A204.1 (cell line): Measurements from ENCODE around the gene DUS4L.
A peak's percentile ranks its signal among the peaks of the same experiment; 100 is the strongest.

Source experiments
- FAIRE-seq: peaks from 2 replicates; lab custom pipeline; 2012; peaks lifted over from hg19 to GRCh38; lab: Jason Lieb, UNC

The DUS4L gene

DNA sequence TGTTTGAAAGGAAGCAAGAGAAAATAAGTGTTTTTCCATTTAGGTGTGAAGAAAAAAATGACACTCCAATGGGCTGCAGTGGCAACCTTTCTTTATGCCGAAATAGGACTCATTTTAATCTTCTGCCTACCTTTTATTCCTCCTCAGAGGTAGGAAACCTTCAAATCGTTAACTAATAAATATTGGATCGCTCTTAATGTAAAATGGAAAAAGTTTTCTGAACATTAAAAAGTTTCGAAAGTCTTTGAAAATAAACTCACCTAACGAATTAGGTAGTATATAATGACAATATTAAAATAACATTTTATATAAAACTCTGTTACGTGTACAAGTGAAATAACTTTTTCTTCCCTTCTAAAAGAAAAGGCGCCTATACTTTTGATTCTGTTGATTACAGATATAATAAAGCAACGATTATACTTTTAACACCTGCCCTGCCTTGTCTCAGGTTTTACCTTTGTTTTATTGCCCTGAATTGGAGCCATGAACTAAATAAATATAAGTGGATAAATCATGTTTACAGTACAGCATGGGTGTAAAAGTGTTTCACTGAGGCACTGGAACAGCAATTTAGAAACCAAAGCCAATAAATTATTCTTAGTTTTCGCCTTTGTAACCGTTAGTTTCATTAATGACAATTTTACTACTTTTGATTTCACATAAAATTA is 17.1 kb downstream of the DUS4L start:
- FAIRE-seq, result peak; percentile 6

DNA sequence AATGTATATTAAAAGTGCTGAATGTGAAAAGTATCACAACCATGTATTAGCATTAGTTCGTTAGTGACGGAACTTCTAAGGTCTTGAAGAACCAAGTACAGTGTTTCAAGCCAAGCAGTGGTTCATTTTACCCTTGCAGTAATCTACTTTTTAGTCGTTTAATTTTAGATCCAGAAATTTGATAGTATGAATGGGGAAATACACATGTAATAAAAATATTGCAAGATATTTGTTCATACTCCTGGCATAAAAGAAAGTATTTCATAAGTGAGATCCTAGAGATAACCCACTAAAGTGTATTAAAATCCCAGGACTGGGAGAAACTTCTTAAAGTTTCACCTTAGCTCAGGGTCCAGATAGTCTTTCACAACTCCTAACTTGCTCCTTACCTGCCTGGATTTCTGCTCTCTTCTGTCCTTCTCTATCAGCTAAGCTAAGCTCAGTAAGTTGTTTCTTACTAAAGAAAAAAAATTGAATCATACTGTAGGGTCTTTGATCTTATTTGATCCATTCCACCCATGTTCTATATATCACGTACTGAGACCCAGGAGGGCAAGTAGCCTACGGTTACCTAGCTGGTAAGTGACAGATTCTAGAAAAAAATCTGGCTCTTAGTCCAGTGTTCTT is 17.7 kb downstream of the DUS4L start:
- FAIRE-seq, result no peak

DNA sequence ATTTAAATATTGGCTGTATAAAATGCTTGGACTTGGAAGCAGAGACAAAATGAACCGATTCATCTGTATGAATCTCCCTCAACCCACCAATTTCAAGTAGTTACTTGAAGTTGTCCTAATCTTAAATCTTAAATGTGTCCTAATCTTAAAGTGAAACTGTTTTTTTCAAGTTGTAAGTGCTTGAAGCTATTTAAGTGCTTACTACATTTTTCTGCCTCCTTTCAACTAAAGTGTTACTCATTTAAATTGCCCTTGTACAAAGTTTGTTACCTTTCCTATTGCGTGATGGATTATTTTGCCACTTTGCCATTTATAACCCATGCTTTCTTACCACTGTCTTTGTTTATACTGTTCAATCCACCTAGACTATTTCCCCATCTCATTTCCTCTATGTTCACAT is 19.1 kb downstream of the DUS4L start:
- FAIRE-seq, result no peak

DNA sequence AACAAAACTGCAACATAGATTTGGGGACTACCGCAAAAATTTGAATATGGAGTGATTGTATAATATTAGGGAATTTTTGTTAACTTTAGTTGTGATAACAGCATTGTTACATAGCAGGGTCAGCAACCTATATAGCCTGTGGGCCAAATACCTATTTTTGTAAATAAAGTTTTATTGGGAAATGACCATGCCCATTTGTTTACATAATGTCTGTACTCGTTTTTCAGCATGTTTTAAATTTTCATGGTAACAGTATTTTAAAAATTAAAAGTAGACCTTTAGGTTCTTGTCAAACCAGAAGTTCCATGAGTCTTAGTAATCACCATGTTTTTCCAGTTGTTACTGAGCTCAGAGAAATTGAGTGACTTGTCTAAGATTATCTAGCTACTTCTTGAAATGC is 20.9 kb downstream of the DUS4L start:
- FAIRE-seq, result no peak

DNA sequence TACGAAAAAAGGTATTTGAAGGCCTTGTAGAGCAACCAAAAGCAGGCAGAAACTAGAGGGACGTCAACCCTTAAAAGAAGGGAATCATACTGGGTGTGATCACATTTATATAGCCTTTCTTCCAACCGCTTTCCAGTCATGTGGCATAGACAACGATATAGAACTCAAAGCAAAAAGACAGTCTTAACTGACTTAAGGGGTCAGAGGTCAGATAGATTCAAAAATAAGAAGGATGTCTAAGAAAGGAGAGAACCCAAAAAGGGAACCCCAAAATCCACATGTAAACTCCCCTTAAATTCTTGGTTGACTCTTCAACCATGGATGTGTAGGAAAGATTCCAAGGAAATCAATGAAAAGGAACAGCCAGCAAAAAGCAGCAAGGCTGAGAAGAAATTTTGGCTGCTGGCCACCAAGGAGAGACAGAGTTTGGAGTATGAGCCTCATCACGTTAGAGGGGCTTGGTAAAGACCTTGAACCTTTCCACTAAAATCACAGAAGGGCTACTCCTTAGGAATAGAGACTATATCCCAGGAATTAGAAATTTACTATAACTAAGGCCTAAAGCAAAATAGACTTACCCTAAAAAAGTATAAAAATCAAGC is 24.9 kb downstream of the DUS4L start:
- no peak for FAIRE-seq

DNA sequence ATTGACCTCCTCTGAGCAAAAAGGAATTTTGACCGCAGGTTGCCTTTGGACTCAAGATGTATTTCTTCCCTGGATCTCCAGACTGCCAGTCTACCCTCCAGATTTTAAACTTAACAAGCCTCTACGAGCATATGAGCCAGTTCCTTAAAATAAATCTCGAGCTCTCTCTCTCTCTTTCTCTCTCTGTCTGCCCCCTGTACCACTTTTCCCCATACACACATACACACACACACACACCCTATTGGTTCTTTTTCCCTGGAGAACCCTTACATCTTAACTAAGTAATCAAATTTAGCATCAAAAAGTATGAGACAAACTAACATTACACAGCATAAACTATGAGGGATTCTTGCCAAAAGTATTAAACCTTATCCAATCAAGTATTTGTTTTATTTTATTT is 27.6 kb downstream of the DUS4L start:
- FAIRE-seq, result no peak

DNA sequence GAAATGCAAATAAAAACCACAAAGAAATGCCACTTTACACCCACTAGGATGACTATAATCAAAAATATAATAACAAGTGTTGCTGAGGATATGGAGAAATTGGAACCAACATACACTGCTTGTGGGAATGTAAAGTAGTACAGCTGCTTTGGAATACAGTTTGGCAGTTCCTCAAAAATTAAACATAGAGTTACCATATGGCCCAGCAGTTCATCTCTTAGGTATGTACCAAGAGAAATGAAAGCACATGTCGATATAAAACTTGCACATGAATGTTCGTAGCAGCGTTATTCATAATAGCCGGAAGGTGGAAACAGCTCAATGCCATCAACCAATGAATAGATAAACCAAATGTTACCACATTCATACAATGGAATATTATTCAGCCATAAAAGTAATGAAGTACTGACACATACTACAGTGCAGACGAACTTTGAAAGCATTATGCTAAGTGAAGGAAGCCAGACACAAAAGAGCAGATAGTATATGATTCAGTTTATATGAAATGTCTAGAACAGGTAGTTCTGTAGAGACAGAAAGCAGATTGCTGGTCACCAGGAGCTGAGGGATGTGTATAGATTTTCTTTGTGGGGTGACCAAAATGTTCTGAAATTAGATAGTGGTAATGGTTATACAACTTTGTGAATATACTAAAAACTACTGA is 28.7 kb downstream of the DUS4L start:
- FAIRE-seq, result no peak

DNA sequence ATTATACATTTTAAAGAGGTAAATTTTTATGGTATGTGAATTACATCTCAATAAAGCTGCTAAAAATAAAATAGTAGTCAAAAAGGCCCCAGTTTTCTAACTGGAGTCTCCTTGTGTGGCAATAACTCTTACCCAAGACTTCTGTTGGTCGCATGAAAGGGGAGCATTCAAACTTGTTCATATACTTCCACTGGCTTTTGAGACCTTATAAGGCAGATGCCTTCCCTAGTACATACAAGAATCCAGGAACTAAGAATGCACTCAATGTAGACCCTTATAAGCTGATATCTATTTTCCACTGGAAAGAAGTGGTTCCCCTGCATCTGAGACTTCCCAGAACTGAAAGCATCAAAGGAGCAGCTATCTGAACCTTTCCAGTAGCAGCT is 29.2 kb downstream of the DUS4L start:
- no peak for FAIRE-seq

DNA sequence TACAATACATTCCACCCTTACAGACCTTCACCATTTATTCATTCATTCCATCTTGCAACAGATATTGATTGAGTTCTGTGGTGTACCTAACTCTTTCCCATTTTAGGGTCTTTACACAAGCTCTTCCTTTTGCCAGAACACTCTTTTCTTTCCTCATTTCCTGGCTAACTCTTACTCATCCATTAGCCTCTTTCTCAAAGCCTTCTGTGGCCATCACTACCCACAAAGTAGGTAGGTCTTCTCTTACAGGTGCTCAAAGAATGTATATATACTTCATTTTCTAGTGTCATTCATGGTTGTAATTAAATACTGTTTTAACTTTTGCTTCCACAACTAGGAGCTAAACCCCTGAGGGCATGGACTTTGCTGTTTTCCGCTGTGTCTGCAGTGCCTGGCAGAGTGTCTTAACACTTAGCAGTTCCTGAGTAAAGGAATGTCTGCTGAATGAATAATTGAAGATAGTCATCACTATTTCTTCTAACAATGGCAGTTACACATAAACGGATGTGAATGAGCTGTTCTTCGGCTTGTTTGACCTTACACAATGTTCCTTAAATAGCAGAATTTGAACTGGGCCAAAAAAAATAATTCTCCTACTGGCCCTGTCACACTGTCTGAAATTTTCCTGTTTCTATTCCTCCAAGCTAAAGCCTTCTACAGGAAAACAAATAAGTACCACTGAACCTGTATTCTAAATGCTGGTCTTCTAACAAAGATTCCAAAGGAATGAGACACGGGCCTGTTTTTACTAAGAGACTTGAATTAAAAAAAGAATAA is 31.4 kb downstream of the DUS4L start:
- FAIRE-seq, result no peak

DNA sequence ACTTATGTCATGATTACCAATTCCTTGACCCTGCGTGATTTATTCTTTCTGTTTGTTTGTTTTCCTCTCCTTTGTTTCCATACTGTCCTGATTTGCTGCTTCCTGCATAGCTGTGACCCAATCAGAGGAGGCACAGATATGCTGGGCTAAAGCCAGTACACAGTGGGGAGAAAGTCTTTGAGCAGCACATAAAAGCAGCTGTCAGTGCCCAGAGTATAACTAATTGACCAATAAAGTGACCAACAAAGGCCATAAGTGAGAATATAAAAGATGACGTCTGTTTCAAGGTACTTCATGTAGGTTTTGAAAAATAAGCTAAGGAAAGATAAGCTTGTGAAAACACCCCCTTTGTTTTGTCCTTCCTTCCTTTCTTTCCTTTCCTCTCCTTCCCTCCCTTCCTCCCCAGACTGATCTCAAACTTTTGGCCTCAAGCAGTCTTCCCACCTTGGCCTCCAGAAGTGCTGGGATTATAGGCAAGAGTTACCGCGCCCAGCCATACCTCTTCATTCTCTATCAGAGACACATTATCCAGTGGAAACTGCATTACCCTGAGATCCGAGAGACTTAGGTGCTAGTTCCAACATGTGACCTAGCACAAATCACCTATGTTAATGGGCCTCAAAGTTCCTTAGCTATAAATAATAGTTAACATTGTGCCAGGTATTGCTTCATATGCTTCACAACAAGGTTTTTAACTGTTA is 33.3 kb downstream of the DUS4L start:
- FAIRE-seq, result no peak

DNA sequence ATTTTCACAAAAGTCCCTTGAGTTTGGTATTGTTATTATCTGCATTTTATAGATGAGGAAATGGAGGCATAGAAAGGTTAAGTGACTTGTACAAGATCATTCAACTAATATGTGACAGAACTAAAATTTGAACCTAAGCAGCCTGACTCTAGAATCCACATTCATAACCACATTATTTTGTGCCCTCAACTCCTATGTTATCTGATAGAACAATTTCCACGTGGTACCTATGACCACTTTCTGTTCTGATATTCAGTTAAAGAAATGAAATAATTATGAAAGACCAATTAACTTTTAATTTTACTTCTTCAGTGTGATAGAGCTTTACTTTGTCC is 33.8 kb downstream of the DUS4L start:
- FAIRE-seq, result no peak

DNA sequence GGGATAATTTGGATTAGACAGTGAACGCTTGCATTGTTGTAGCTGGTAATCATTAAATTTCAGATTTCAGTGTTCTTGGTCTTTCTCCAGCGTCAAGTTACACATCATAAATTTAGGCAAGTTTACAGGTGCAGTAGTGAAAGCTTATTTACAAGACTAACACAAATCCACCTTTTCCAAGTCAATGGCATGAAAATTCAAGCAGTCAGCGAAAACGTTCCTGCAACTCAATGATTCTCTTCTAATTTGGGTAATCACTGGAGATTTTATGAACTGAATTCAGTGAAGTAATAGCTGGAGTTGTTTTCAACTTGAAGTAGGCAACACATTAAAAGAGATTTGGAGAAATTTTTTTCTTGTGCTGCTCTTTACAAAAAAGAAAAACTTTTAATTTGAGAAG is 34.2 kb downstream of the DUS4L start:
- no peak for FAIRE-seq

DNA sequence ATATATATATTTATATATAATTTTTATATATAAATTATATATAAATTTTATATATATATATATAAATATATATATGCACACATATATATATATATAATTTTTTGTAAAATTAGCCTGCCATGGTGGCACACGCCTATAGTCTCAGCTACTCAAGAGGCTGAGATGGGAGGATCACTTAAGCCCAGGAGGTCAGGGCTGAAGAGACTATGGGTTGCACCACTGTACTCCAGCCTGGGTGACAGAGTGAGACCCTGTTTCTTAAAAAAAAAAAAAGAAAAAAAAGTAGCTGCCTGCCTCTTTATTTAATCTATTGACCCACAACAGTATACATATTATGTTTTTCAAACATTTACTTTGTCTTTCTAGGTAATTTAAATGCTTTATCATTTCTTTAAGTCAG is 35.5 kb downstream of the DUS4L start:
- no peak for FAIRE-seq

DNA sequence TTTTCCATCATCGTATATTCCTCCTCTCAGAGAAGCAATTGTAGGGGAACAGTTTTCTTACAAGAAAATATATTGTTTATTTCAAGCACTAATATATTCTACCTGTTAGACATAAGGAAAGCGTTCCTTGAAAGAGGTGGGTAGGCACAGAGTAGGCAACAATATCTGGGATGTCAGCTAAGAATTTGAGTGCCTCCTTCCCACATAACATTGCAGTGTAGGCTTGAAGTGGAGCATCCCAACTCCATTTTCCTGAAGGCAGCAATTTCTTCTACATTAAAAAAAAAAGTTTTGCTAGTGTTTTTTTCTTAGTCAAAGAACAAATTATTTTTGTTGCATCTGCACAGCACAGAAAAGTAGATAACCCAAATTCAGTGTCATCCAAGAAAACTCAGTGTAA is 37.0 kb downstream of the DUS4L start:
- no peak for FAIRE-seq

DNA sequence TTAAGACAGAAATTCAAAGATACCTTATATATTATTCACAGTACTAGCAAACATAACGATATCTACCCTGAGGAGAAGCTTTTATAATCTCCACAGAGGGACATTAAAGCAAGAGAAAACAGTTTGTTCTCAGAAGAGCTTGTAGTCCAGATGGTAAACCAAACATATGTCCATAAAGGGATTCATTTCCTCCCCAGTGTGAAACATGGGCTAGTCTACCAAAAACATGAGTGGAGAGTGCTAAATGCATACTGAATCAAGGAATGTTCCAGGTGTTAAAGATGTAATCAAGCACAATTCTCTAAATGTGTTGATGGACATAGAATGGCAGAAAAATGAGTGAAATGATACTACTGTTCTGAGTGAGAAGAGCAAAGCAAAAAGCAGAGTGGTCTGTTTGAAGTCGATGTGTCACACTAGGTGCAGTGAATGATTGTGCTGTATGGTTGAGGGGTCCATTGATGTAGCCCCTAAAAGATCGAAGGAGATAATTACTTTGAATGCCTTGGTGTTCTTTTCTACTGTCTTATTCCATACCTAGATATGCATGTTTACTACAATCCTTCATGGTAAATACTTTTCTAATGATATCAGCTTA is 41.5 kb downstream of the DUS4L start:
- FAIRE-seq, result no peak

DNA sequence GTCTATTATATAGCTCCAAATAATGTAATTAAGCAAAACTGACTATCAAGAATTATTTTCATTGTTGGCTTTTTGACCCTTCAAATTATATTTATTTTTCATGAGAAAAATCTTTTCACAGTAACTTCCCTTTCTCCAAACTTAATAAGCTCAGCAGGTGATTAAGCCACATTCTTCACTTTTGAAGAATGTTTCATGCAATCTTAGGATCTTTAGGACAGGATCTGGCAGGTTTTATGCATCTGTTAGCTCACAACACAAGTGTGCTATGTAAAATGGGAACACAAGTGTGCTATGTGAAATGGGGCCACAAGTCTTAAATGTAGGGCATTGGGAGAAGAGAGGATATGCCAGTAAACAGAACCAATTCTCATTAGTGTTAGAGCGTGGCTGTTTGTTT is 42.5 kb downstream of the DUS4L start:
- FAIRE-seq, result no peak

DNA sequence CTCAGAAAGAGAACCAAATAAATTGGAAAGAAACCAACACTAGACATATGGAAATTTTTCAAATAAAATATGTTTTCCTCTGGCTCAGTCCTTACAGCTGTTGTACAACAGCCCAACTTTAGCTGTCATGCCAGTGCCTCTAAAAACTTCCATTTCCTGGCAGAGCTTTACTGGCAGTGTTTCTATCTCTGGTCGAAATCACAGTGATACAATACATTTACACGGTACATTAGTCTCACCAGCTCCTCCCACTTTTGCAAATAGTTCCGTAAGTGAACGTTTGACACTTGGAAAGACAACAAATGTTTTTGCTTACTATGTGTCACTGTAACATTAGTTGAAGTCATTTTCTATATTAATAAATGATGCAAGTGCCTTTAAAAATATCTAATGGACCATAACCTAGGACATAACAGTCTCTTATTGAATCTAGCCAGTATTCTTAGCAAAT is 46.1 kb downstream of the DUS4L start:
- FAIRE-seq, result no peak

DNA sequence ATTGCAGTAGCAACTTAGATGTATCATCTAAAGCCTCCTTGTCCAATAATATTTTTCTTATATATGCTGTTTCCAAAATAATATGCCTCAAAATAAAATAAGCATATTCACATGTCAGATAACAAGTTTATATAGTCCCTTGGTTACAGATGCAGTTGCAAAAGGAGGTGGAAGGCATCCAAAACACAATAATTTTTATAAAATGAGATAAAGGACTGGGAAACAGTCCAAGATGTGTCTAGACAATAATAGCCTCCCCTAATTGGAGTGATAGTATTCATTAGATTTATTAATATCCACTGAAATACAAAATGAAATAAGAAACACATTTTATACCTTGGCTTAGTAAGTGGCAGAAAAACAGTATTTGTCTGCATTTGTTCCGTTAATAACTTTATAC is 46.6 kb downstream of the DUS4L start:
- no peak for FAIRE-seq

DNA sequence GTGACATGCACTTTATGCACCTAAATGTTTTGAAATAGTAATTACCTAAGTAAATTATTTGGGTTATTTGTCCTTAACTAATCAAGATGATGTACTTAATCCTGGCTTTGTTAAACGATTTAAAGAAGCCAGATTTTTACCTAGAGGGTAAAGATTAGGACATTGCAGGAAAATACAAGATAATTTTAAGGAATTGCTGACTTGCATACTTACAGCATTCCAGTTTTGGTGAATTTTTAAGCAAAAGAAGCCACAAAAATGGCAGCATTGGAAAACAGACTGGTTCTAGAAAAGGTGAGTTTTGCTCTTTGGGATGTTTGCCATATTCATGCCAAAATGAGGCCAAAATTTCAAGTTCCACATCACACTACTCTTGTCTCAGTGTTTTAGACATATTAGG is 49.7 kb downstream of the DUS4L start:
- no peak for FAIRE-seq

DNA sequence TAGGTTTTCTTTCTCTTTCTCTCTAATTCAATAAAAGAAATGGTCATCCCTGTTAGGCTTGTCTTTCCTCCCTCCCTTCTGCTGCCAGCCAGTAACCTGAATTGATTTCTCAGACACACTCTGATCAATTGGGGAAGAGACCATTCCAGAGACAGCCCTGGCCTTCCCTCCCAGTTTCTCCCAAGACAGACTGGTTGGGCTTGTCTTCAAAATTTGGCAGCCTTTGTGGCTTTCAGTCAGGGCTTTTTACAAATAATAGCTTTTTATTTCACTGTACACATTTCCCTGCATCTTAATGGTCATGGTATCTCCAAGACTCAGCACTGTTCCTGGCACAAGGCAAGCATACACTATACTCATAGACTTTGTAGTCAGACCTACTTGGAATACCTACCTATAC is 50.2 kb downstream of the DUS4L start:
- FAIRE-seq, result no peak

DNA sequence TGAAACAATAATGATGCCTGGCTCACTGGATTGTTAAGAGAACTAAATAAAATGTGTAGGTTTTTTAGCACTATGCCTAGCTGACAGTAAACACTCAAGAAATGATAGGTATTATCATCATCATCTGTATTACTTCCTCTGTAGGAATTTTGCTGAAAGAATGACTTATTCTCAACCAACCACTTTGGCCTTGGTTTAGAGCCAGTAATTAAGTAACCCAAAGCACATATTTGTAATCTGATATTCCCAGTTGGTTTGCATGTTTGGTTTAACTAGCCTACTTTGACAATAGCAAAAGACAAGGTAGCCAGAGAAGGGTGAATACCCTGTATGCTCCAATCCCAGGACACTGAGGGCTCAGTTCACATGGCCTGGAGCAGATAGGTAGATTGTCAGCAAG is 50.7 kb downstream of the DUS4L start:
- FAIRE-seq, result no peak
